Panc1 (cell line): Measurements from ENCODE around the gene C1QC. TPM values are rescaled to one million over a fixed set of nuclear protein-coding genes. Genes with fewer than 3 reads are reported as not detected.

Source experiments
- ATAC-seq: fragments of 200-7000 bp; cut with Tn5 transposase; 2 replicates; pipeline ENCODE4 v1.9.1; 2020; ENCODE audit warnings: mild to moderate bottlenecking, moderate library complexity
- BruUV-seq: library from RNA; stranded (reverse); fragments of 400-500 nt; replicated peaks from 2 replicates; lab custom pipeline; 2021; lab: Mats Ljungman, UMichigan
- CTCF ChIA-PET: fragments of 300-600 bp; sonication (Branson Sonifier 250); formaldehyde crosslinking; loops from one replicate; lab custom pipeline; 2022; ENCODE audit warnings: antibody characterized with exemption; lab: Charles Lee
- POLR2A ChIA-PET: fragments of 300-600 bp; sonication (Branson Sonifier 250); formaldehyde crosslinking; loops from one replicate; lab custom pipeline; 2022; ENCODE audit warnings: antibody characterized with exemption; lab: Charles Lee
- DNase-seq: peaks from one replicate; pipeline ENCODE4 v3.0.0-alpha.2; 2010; ENCODE audit warnings: low read depth, low spot score
- H3K27ac ChIP-seq: 2 replicates; pipeline ENCODE4 v1.5.1; 2011; ENCODE audit warnings: mild to moderate bottlenecking, low read length, inconsistent platforms
- H3K27me3 ChIP-seq: fragments of 200-500 bp; sonication (Bioruptor generic); 2 replicates; pipeline ENCODE4 v1.6.0; 2014; ENCODE audit warnings: low read length, inconsistent platforms; ENCODE audit not compliant: control insufficient read depth, insufficient read depth
- H3K36me3 ChIP-seq: fragments of 200-500 bp; sonication (Bioruptor generic); 2 replicates; pipeline ENCODE4 v1.5.1; 2014; ENCODE audit warnings: inconsistent platforms, mild to moderate bottlenecking, low read length, moderate library complexity; ENCODE audit not compliant: control insufficient read depth, insufficient read depth
- H3K4me1 ChIP-seq: 2 replicates; pipeline ENCODE4 v1.5.1; 2011; ENCODE audit warnings: inconsistent platforms, mild to moderate bottlenecking, low read length, moderate library complexity; ENCODE audit not compliant: control insufficient read depth, insufficient read depth
- H3K4me3 ChIP-seq, 2 experiments: 2 replicates each; pipeline ENCODE4 v1.5.1; 2011 to 2012; ENCODE audit warnings: low read depth in 2 of 2, low read length in 2 of 2, mild to moderate bottlenecking in 2 of 2, inconsistent platforms in 1 of 2, moderate library complexity in 1 of 2
- H3K9me3 ChIP-seq: fragments of 200-500 bp; sonication (Bioruptor generic); 2 replicates; pipeline ENCODE4 v1.5.1; 2014; ENCODE audit warnings: low read depth, mild to moderate bottlenecking, inconsistent platforms, low read length, moderate library complexity; ENCODE audit not compliant: control insufficient read depth, insufficient read depth
- POLR2AphosphoS5 ChIP-seq: IDR thresholded peaks from 2 replicates; pipeline ENCODE4 v1.6.1; 2012; ENCODE audit warnings: mild to moderate bottlenecking, low read depth, low read length, moderate library complexity
- SIN3A ChIP-seq: IDR thresholded peaks from 2 replicates; pipeline ENCODE4 v1.6.1; 2012; ENCODE audit warnings: low read depth, mild to moderate bottlenecking, low read length, moderate library complexity, borderline replicate concordance; ENCODE audit not compliant: insufficient read depth
- TCF7L2 ChIP-seq: IDR thresholded peaks from 2 replicates; pipeline ENCODE4 v1.6.1; 2011; ENCODE audit warnings: mild to moderate bottlenecking, low read depth, low read length, inconsistent platforms
- in situ Hi-C: cut with HindIII; loops from 2 replicates; pipeline ENCODE4 v1.10.0; 2016; ENCODE audit warnings: low sequenced_read_pairs, low pct_unique_long_range_greater_than_20kb
- intact Hi-C: fragments of 100-400 bp; cut with micrococcal nuclease; formaldehyde crosslinking; loops from one replicate; pipeline ENCODE4 v1.10.0; 2022; ENCODE audit not compliant: unreplicated experiment
- total RNA-seq: library from RNA; stranded (reverse); gene quantifications from one replicate; pipeline ENCODE4 v1.2.1, GENCODE V29; 2021; ENCODE audit not compliant: unreplicated experiment
- TF ChIP-seq, protein P1 (sequence below), 2 experiments: IDR thresholded peaks; 2 replicates each; pipeline ENCODE4 v1.6.1; 2011 to 2012; ENCODE audit warnings: low read depth in 2 of 2, control low read depth in 1 of 2, low read length in 1 of 2, mild to moderate bottlenecking in 1 of 2, moderate library complexity in 1 of 2; ENCODE audit not compliant: insufficient read depth in 1 of 2
- TF ChIP-seq, protein P2 (sequence below): fragments of 450-650 bp; IDR thresholded peaks from 2 replicates; pipeline ENCODE4 v1.5.1; 2017; ENCODE audit warnings: mild to moderate bottlenecking

Gene C1QC
- total RNA-seq, 1 experiment from 2014 or later, result 0.64 TPM

DNA sequence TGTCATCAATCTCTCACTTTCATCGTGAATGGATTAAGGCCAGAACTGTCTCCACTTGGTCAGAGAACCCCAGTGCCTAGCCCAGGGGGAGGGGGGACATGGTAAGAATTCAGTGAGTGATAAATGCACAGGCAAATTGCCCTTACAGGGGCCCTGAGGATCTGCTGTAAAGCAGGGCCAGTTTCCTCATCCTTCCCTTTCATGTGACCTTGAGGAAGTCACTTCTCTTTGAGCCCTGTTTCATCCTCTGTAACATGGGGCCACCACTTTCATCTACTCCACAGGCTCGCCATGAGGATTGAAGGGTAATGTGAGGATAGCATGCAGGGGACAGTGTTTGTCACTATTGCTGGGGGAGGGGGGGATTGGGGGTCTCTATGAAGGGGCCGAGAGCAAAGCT is 35.1 kb upstream of the C1QC start:
- in situ Hi-C loops, result no loop called here
- POLR2A ChIA-PET, result no interaction called here
- Histone ChIP-seq H3K9me3 (no peaks in the 10 kb centered on the region), H3K4me1 (no peaks in the 10 kb centered on the region), H3K36me3 (no peaks in the 10 kb centered on the region), H3K4me3 (no peak overlapping the region), H3K27ac (no peak overlapping the region), H3K27me3 (peaks cover 21% of the 10 kb centered on the region)
- CTCF ChIA-PET, result no interaction called here
- DNase-seq, result no peak
- no TSS peak for BruUV-seq
- TF ChIP-seq, protein P1, sequence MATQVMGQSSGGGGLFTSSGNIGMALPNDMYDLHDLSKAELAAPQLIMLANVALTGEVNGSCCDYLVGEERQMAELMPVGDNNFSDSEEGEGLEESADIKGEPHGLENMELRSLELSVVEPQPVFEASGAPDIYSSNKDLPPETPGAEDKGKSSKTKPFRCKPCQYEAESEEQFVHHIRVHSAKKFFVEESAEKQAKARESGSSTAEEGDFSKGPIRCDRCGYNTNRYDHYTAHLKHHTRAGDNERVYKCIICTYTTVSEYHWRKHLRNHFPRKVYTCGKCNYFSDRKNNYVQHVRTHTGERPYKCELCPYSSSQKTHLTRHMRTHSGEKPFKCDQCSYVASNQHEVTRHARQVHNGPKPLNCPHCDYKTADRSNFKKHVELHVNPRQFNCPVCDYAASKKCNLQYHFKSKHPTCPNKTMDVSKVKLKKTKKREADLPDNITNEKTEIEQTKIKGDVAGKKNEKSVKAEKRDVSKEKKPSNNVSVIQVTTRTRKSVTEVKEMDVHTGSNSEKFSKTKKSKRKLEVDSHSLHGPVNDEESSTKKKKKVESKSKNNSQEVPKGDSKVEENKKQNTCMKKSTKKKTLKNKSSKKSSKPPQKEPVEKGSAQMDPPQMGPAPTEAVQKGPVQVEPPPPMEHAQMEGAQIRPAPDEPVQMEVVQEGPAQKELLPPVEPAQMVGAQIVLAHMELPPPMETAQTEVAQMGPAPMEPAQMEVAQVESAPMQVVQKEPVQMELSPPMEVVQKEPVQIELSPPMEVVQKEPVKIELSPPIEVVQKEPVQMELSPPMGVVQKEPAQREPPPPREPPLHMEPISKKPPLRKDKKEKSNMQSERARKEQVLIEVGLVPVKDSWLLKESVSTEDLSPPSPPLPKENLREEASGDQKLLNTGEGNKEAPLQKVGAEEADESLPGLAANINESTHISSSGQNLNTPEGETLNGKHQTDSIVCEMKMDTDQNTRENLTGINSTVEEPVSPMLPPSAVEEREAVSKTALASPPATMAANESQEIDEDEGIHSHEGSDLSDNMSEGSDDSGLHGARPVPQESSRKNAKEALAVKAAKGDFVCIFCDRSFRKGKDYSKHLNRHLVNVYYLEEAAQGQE (IDR thresholded peaks at IDR 0.05; ENCODE audit: insufficient read depth in 1 of 2, low read depth in 2 of 2, low read length in 1 of 2), result no peak
- TF ChIP-seq SIN3A (no peak), TCF7L2 (no peak)
- TF ChIP-seq, protein P2, sequence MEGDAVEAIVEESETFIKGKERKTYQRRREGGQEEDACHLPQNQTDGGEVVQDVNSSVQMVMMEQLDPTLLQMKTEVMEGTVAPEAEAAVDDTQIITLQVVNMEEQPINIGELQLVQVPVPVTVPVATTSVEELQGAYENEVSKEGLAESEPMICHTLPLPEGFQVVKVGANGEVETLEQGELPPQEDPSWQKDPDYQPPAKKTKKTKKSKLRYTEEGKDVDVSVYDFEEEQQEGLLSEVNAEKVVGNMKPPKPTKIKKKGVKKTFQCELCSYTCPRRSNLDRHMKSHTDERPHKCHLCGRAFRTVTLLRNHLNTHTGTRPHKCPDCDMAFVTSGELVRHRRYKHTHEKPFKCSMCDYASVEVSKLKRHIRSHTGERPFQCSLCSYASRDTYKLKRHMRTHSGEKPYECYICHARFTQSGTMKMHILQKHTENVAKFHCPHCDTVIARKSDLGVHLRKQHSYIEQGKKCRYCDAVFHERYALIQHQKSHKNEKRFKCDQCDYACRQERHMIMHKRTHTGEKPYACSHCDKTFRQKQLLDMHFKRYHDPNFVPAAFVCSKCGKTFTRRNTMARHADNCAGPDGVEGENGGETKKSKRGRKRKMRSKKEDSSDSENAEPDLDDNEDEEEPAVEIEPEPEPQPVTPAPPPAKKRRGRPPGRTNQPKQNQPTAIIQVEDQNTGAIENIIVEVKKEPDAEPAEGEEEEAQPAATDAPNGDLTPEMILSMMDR, result no peak
- no peak for ATAC-seq
- intact Hi-C loops, result no loop called here

DNA sequence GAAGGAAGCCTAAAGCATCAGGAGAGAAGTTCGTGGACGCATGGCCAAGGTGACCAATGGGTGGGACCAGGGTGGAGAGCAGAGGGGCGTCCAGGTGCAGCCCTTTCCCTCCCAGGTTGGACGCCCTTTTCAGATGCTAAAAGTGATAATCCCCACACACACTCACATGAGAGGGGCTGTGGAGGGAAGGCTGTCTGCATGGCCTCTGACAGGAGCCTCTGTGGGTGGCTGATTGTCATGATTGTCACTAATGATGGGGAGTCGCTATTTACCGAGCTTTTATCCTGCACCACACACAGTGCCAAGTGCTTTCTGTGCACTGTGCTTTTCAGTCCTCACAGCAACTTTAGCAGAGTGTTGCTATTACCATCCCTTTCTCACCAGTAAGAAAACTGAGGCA is 34.1 kb upstream of the C1QC start:
- H3K9me3 ChIP-seq, result no peaks in the 10 kb centered on the region
- DNase-seq, result no peak
- H3K4me1 ChIP-seq, result no peaks in the 10 kb centered on the region
- no peak overlapping the region for H3K4me3 ChIP-seq
- H3K36me3 ChIP-seq, result no peaks in the 10 kb centered on the region
- in situ Hi-C loops, result no loop called here
- intact Hi-C loops, result no loop called here
- ChIA-PET POLR2A (no interaction called here), CTCF (no interaction called here)
- H3K27me3 ChIP-seq, result peaks cover 23% of the 10 kb centered on the region
- no peak overlapping the region for H3K27ac ChIP-seq
- BruUV-seq, result no TSS peak
- no peak for ATAC-seq
- TF ChIP-seq POLR2AphosphoS5, result no peak
- TF ChIP-seq SIN3A, result no peak
- TF ChIP-seq, protein P1 (IDR thresholded peaks at IDR 0.05; ENCODE audit: insufficient read depth in 1 of 2, low read depth in 2 of 2, low read length in 1 of 2), result no peak
- TF ChIP-seq, protein P2, result no peak
- TF ChIP-seq TCF7L2, result no peak
